Activated naive CD8-positive, alpha-beta T cell (primary cell): ENCODE measurements around the gene LSM6.

Experiments
- H3K27ac Mint-ChIP-seq: one replicate; pipeline ENCODE4 v1.8.0; 2021; ENCODE audit warnings: mixed read lengths
- H3K27me3 Mint-ChIP-seq: one replicate; pipeline ENCODE4 v1.8.0; 2021; ENCODE audit warnings: mixed read lengths
- H3K36me3 Mint-ChIP-seq: one replicate; pipeline ENCODE4 v1.8.0; 2021; ENCODE audit warnings: mixed read lengths
- H3K4me1 Mint-ChIP-seq: one replicate; pipeline ENCODE4 v1.8.0; 2021; ENCODE audit warnings: low read depth, mixed read lengths
- H3K4me3 Mint-ChIP-seq: one replicate; pipeline ENCODE4 v1.8.0; 2021; ENCODE audit warnings: mild to moderate bottlenecking, mixed read lengths
- H3K9me3 Mint-ChIP-seq: one replicate; pipeline ENCODE4 v1.8.0; 2021; ENCODE audit warnings: low read depth, mixed read lengths

The LSM6 gene

GRCh38 chr4:146175541-146176453 is at the start of gene LSM6:
TSS of gene LSM6 (plus strand) at chr4:146175718. CDS start at chr4:146182922, 7,204 bp downstream.
- H3K9me3 Mint-ChIP-seq: no peaks in the 10 kb centered on the region
- H3K27ac Mint-ChIP-seq: peak within 1 kb of the TSS; percentile 96
- peaks cover 5% of the 10 kb centered on the region for H3K36me3 Mint-ChIP-seq
- peaks cover 51% of the 10 kb centered on the region for H3K4me1 Mint-ChIP-seq
- H3K27me3 Mint-ChIP-seq: no peaks in the 10 kb centered on the region
- H3K4me3 Mint-ChIP-seq: peak within 1 kb of the TSS; percentile 92

GRCh38 chr4:146132445-146132844 is 43.1 kb upstream of the LSM6 start:
- H3K27ac Mint-ChIP-seq: no peak overlapping the region
- peaks cover 5% of the 10 kb centered on the region for H3K27me3 Mint-ChIP-seq
- no peaks in the 10 kb centered on the region for H3K36me3 Mint-ChIP-seq
- no peak overlapping the region for H3K4me3 Mint-ChIP-seq
- no peaks in the 10 kb centered on the region for H3K4me1 Mint-ChIP-seq
- H3K9me3 Mint-ChIP-seq: no peaks in the 10 kb centered on the region

- H3K27ac Mint-ChIP-seq: no peak overlapping the region
- H3K4me3 Mint-ChIP-seq: no peak overlapping the region
- peaks cover 5% of the 10 kb centered on the region for H3K27me3 Mint-ChIP-seq
- H3K9me3 Mint-ChIP-seq: no peaks in the 10 kb centered on the region
- no peaks in the 10 kb centered on the region for H3K4me1 Mint-ChIP-seq
- H3K36me3 Mint-ChIP-seq: no peaks in the 10 kb centered on the region
Measured at GRCh38 chr4:146134761-146135445, 40.6 kb upstream of the LSM6 start.

GRCh38 chr4:146135941-146136340 is 39.6 kb upstream of the LSM6 start:
- Mint-ChIP-seq H3K27ac (no peak overlapping the region), H3K36me3 (no peaks in the 10 kb centered on the region), H3K9me3 (no peaks in the 10 kb centered on the region), H3K4me1 (no peaks in the 10 kb centered on the region), H3K4me3 (no peak overlapping the region), H3K27me3 (no peaks in the 10 kb centered on the region)

GRCh38 chr4:146142768-146143167 is 32.8 kb upstream of the LSM6 start:
- H3K36me3 Mint-ChIP-seq: no peaks in the 10 kb centered on the region
- H3K4me3 Mint-ChIP-seq: no peak overlapping the region
- no peaks in the 10 kb centered on the region for H3K4me1 Mint-ChIP-seq
- peaks cover 3% of the 10 kb centered on the region for H3K27me3 Mint-ChIP-seq
- no peak overlapping the region for H3K27ac Mint-ChIP-seq
- H3K9me3 Mint-ChIP-seq: no peaks in the 10 kb centered on the region

GRCh38 chr4:146143888-146144287 is 31.6 kb upstream of the LSM6 start:
- Mint-ChIP-seq H3K4me1 (no peaks in the 10 kb centered on the region), H3K9me3 (no peaks in the 10 kb centered on the region)

GRCh38 chr4:146146918-146147317 is 28.6 kb upstream of the LSM6 start:
- no peak overlapping the region for H3K27ac Mint-ChIP-seq
- peaks cover 2% of the 10 kb centered on the region for H3K36me3 Mint-ChIP-seq

More at GRCh38 chr4:146143888-146144287, 31.6 kb upstream of the LSM6 start:
- Mint-ChIP-seq H3K27me3 (peaks cover 3% of the 10 kb centered on the region), H3K27ac (no peak overlapping the region), H3K36me3 (no peaks in the 10 kb centered on the region), H3K4me3 (no peak overlapping the region)

GRCh38 chr4:146148021-146148420 is 27.5 kb upstream of the LSM6 start:
- H3K27ac Mint-ChIP-seq: no peak overlapping the region
- no peaks in the 10 kb centered on the region for H3K4me1 Mint-ChIP-seq
- H3K4me3 Mint-ChIP-seq: no peak overlapping the region
- no peaks in the 10 kb centered on the region for H3K9me3 Mint-ChIP-seq
- peaks cover 2% of the 10 kb centered on the region for H3K36me3 Mint-ChIP-seq
- H3K27me3 Mint-ChIP-seq: peaks cover 1% of the 10 kb centered on the region

More at GRCh38 chr4:146146918-146147317, 28.6 kb upstream of the LSM6 start:
- no peaks in the 10 kb centered on the region for H3K9me3 Mint-ChIP-seq
- H3K4me3 Mint-ChIP-seq: no peak overlapping the region
- no peaks in the 10 kb centered on the region for H3K4me1 Mint-ChIP-seq
- H3K27me3 Mint-ChIP-seq: peaks cover 1% of the 10 kb centered on the region

- no peak overlapping the region for H3K4me3 Mint-ChIP-seq
- no peak overlapping the region for H3K27ac Mint-ChIP-seq
- H3K27me3 Mint-ChIP-seq: no peaks in the 10 kb centered on the region
- H3K9me3 Mint-ChIP-seq: no peaks in the 10 kb centered on the region
- peaks cover 2% of the 10 kb centered on the region for H3K36me3 Mint-ChIP-seq
- no peaks in the 10 kb centered on the region for H3K4me1 Mint-ChIP-seq
Measured at GRCh38 chr4:146154057-146154456, 21.5 kb upstream of the LSM6 start.

GRCh38 chr4:146155152-146155724 is 20.3 kb upstream of the LSM6 start:
- Mint-ChIP-seq H3K27me3 (no peaks in the 10 kb centered on the region), H3K27ac (no peak overlapping the region), H3K36me3 (no peaks in the 10 kb centered on the region), H3K9me3 (no peaks in the 10 kb centered on the region), H3K4me3 (no peak overlapping the region), H3K4me1 (no peaks in the 10 kb centered on the region)

GRCh38 chr4:146158036-146158745 is 17.3 kb upstream of the LSM6 start:
- Mint-ChIP-seq H3K4me1 (no peaks in the 10 kb centered on the region), H3K36me3 (peaks cover 8% of the 10 kb centered on the region), H3K4me3 (no peak overlapping the region), H3K27me3 (peaks cover 1% of the 10 kb centered on the region), H3K27ac (no peak overlapping the region), H3K9me3 (no peaks in the 10 kb centered on the region)

- no peak overlapping the region for H3K27ac Mint-ChIP-seq
- H3K4me1 Mint-ChIP-seq: no peaks in the 10 kb centered on the region
- H3K27me3 Mint-ChIP-seq: peaks cover 3% of the 10 kb centered on the region
- no peak overlapping the region for H3K4me3 Mint-ChIP-seq
- peaks cover 8% of the 10 kb centered on the region for H3K36me3 Mint-ChIP-seq
- no peaks in the 10 kb centered on the region for H3K9me3 Mint-ChIP-seq
Measured at GRCh38 chr4:146159384-146160058, 16.0 kb upstream of the LSM6 start.

GRCh38 chr4:146161243-146161642 is 14.3 kb upstream of the LSM6 start:
- H3K27ac Mint-ChIP-seq: no peak overlapping the region

GRCh38 chr4:146165221-146165620 is 10.3 kb upstream of the LSM6 start:
- Mint-ChIP-seq H3K36me3 (peaks cover 8% of the 10 kb centered on the region), H3K27ac (no peak overlapping the region), H3K9me3 (no peaks in the 10 kb centered on the region), H3K27me3 (peaks cover 3% of the 10 kb centered on the region), H3K4me3 (no peak overlapping the region), H3K4me1 (no peaks in the 10 kb centered on the region)

More at GRCh38 chr4:146161243-146161642, 14.3 kb upstream of the LSM6 start:
- peaks cover 8% of the 10 kb centered on the region for H3K36me3 Mint-ChIP-seq
- peaks cover 3% of the 10 kb centered on the region for H3K27me3 Mint-ChIP-seq
- no peaks in the 10 kb centered on the region for H3K9me3 Mint-ChIP-seq
- no peaks in the 10 kb centered on the region for H3K4me1 Mint-ChIP-seq
- no peak overlapping the region for H3K4me3 Mint-ChIP-seq
